GM19467 (cell line): ENCODE data around the gene DNAH8.
"Not testable (repeated sequence)": the region's sequence is repeated elsewhere in the genome, so short reads cannot be mapped to it uniquely, and the experiment has no call there.

Experiments
- ATAC-seq: cut with Tn5 transposase; IDR thresholded peaks from one replicate; pipeline ENCODE4 v1.9.1; 2021; ENCODE audit warnings: mild to moderate bottlenecking, moderate library complexity; ENCODE audit not compliant: unreplicated experiment

Gene DNAH8

GRCh38 chr6:38715016-38715689, at the start of gene DNAH8:
Gene DNAH8 (plus strand): TSS chr6:38715311. CDS start chr6:38722810, 7,499 bp downstream.
- no peak for ATAC-seq

GRCh38 chr6:38671885-38672467, 43.1 kb upstream of the DNAH8 start:
- ATAC-seq: no peak

- no peak for ATAC-seq
Observed at GRCh38 chr6:38673397-38674165, 41.5 kb upstream of the DNAH8 start.

GRCh38 chr6:38676236-38676973, 38.7 kb upstream of the DNAH8 start:
- no peak for ATAC-seq

- no peak for ATAC-seq
Observed at GRCh38 chr6:38676974-38677544, 38.1 kb upstream of the DNAH8 start.

- ATAC-seq: no peak
Observed at GRCh38 chr6:38678178-38678760, 36.8 kb upstream of the DNAH8 start.

GRCh38 chr6:38679668-38680067, 35.4 kb upstream of the DNAH8 start:
- no peak for ATAC-seq

GRCh38 chr6:38681850-38682249, 33.3 kb upstream of the DNAH8 start:
- no peak for ATAC-seq

- no peak for ATAC-seq
Observed at GRCh38 chr6:38684237-38684636, 30.9 kb upstream of the DNAH8 start.

GRCh38 chr6:38684904-38685303, 30.2 kb upstream of the DNAH8 start:
- ATAC-seq: no peak

GRCh38 chr6:38686270-38687042, 28.7 kb upstream of the DNAH8 start:
- ATAC-seq: no peak

- no peak for ATAC-seq
Observed at GRCh38 chr6:38687043-38687353, 28.1 kb upstream of the DNAH8 start.

GRCh38 chr6:38687549-38687948, 27.6 kb upstream of the DNAH8 start:
- no peak for ATAC-seq

GRCh38 chr6:38688579-38689087, 26.5 kb upstream of the DNAH8 start:
- ATAC-seq: peak; percentile 67

- no peak for ATAC-seq
Observed at GRCh38 chr6:38695227-38695900, 19.7 kb upstream of the DNAH8 start.

- no peak for ATAC-seq
Observed at GRCh38 chr6:38695933-38696332, 19.2 kb upstream of the DNAH8 start.

GRCh38 chr6:38696345-38696744, 18.8 kb upstream of the DNAH8 start:
- ATAC-seq: no peak

GRCh38 chr6:38697846-38698245, 17.3 kb upstream of the DNAH8 start:
- ATAC-seq: no peak

- ATAC-seq: not testable (repeated sequence)
Observed at GRCh38 chr6:38699702-38700101, 15.4 kb upstream of the DNAH8 start.
